IMR-90 (cell line): ENCODE measurements around the gene NRL. TPM values are rescaled to one million over a fixed set of nuclear protein-coding genes. Genes with fewer than 3 reads are reported as not detected.

Experiments used
- ATAC-seq: fragments of 200-7000 bp; cut with Tn5 transposase; 2 replicates; pipeline ENCODE4 v1.9.1; 2020; ENCODE audit warnings: low read depth, mild to moderate bottlenecking, moderate library complexity
- BruUV-seq: library from RNA; stranded (reverse); fragments of 400-500 nt; replicated peaks from 2 replicates; lab custom pipeline; 2021; lab: Mats Ljungman, UMichigan
- CTCF ChIA-PET: fragments of 300-600 bp; formaldehyde crosslinking; extraction: SDS; loops from one replicate; lab custom pipeline; 2021; ENCODE audit warnings: antibody characterized with exemption; lab: Yijun Ruan, JAX
- POLR2A ChIA-PET: fragments of 300-600 bp; sonication (Branson Sonifier 250); formaldehyde crosslinking; loops from one replicate; lab custom pipeline; 2022; ENCODE audit warnings: antibody characterized with exemption; ENCODE audit not compliant: unreplicated experiment; lab: Charles Lee
- DNase-seq: peaks from one replicate; pipeline ENCODE4 v3.0.0; 2013
- H2AFZ ChIP-seq: replicated peaks from 2 replicates; pipeline ENCODE3; 2013; ENCODE audit warnings: low read length, mild to moderate bottlenecking; ENCODE audit not compliant: poor library complexity
- H2AK5ac ChIP-seq: 2 replicates; pipeline ENCODE4 v1.6.1; 2013; ENCODE audit warnings: low read depth, low read length, inconsistent platforms
- H2AK9ac ChIP-seq: replicated peaks from 2 replicates; pipeline ENCODE3; 2013; ENCODE audit warnings: mild to moderate bottlenecking, low read depth, low read length, moderate library complexity; ENCODE audit not compliant: poor library complexity
- H2BK120ac ChIP-seq: 2 replicates; pipeline ENCODE4 v1.6.1; 2013; ENCODE audit warnings: low read depth, low read length, inconsistent platforms
- H2BK15ac ChIP-seq: 3 replicates; pipeline ENCODE4 v1.6.1; 2013; ENCODE audit warnings: low read depth, low read length, inconsistent platforms
- H2BK20ac ChIP-seq: 2 replicates; pipeline ENCODE4 v1.6.1; 2013; ENCODE audit warnings: low read depth, mild to moderate bottlenecking, inconsistent platforms, low read length, moderate library complexity
- H2BK5ac ChIP-seq: 2 replicates; pipeline ENCODE4 v1.6.1; 2013; ENCODE audit warnings: mild to moderate bottlenecking, low read depth, low read length, inconsistent platforms; ENCODE audit not compliant: poor library complexity, severe bottlenecking
- H3K14ac ChIP-seq: replicated peaks from 2 replicates; pipeline ENCODE4 v1.6.1; 2013; ENCODE audit warnings: low read depth, low read length, inconsistent platforms
- H3K18ac ChIP-seq: 2 replicates; pipeline ENCODE4 v1.6.1; 2013; ENCODE audit warnings: low read depth, low read length, control low read depth
- H3K23ac ChIP-seq: 2 replicates; pipeline ENCODE4 v1.6.1; 2013; ENCODE audit warnings: low read depth, low read length, inconsistent platforms
- H3K27ac ChIP-seq: 2 replicates; pipeline ENCODE4 v1.5.1; 2013; ENCODE audit warnings: mild to moderate bottlenecking, control low read depth, low read length; ENCODE audit not compliant: insufficient read depth
- H3K27me3 ChIP-seq: 2 replicates; pipeline ENCODE4 v1.6.1; 2013; ENCODE audit warnings: low read length; ENCODE audit not compliant: control insufficient read depth, insufficient read depth
- H3K36me3 ChIP-seq: 2 replicates; pipeline ENCODE4 v1.6.1; 2013; ENCODE audit warnings: low read length, mixed read lengths; ENCODE audit not compliant: control insufficient read depth, insufficient read depth
- H3K4ac ChIP-seq: 2 replicates; pipeline ENCODE4 v1.6.1; 2013; ENCODE audit warnings: low read depth, low read length, inconsistent platforms
- H3K4me1 ChIP-seq: 2 replicates; pipeline ENCODE4 v1.6.1; 2013; ENCODE audit warnings: low read length, mixed read lengths; ENCODE audit not compliant: control insufficient read depth, insufficient read depth
- H3K4me2 ChIP-seq: 2 replicates; pipeline ENCODE4 v1.6.1; 2013; ENCODE audit warnings: low read depth, mild to moderate bottlenecking, control low read depth, low read length, moderate library complexity
- H3K4me3 ChIP-seq: 2 replicates; pipeline ENCODE4 v1.5.1; 2013; ENCODE audit warnings: low read depth, mild to moderate bottlenecking, control low read depth, low read length, moderate library complexity; ENCODE audit not compliant: insufficient read depth
- H3K56ac ChIP-seq: 2 replicates; pipeline ENCODE4 v1.6.1; 2013; ENCODE audit warnings: low read length, inconsistent platforms; ENCODE audit not compliant: insufficient read depth; ENCODE audit errors: extremely low read depth
- H3K79me1 ChIP-seq, 2 experiments: 2 replicates each; pipeline ENCODE4 v1.6.1; 2013; ENCODE audit warnings: low read length in 2 of 2, inconsistent platforms in 1 of 2, low read depth in 1 of 2
- H3K9ac ChIP-seq: 2 replicates; pipeline ENCODE4 v1.6.1; 2013; ENCODE audit warnings: low read depth, low read length, control low read depth
- H3K9me1 ChIP-seq: 2 replicates; pipeline ENCODE4 v1.6.1; 2013; ENCODE audit warnings: low read length, inconsistent platforms; ENCODE audit not compliant: insufficient read depth
- H3K9me3 ChIP-seq: 2 replicates; pipeline ENCODE4 v1.6.1; 2013; ENCODE audit warnings: low read length; ENCODE audit not compliant: control insufficient read depth, insufficient read depth
- H4K20me1 ChIP-seq: 2 replicates; pipeline ENCODE4 v1.6.1; 2013; ENCODE audit warnings: low read length, inconsistent platforms; ENCODE audit not compliant: insufficient read depth
- H4K5ac ChIP-seq: 2 replicates; pipeline ENCODE4 v1.6.1; 2013; ENCODE audit warnings: mild to moderate bottlenecking, low read depth, low read length, control low read depth
- H4K8ac ChIP-seq, 2 experiments: 2 replicates each; pipeline ENCODE4 v1.6.1; 2013; ENCODE audit warnings: low read depth in 2 of 2, low read length in 2 of 2, control low read depth in 1 of 2, inconsistent platforms in 1 of 2
- H4K91ac ChIP-seq: 2 replicates; pipeline ENCODE4 v1.6.1; 2013; ENCODE audit warnings: low read depth, low read length, inconsistent platforms; ENCODE audit not compliant: insufficient read depth
- BHLHE40 ChIP-seq: fragments of 150-350 bp; IDR thresholded peaks from 2 replicates; pipeline ENCODE4 v1.6.1; 2016; ENCODE audit warnings: mild to moderate bottlenecking, low read depth, low read length
- CEBPB ChIP-seq: IDR thresholded peaks from 2 replicates; pipeline ENCODE4 v1.6.1; 2012; ENCODE audit warnings: low read depth, low read length, improper control_type of control experiment
- CHD1 ChIP-seq: IDR thresholded peaks from 2 replicates; pipeline ENCODE4 v1.6.1; 2012; ENCODE audit warnings: low read depth, low read length, improper control_type of control experiment
- CTCF ChIP-seq: conservative IDR thresholded peaks from 2 replicates; pipeline ENCODE4 v1.5.1; 2012; ENCODE audit warnings: mild to moderate bottlenecking, low read depth, low read length, improper control_type of control experiment
- ELK1 ChIP-seq: fragments of 150-350 bp; IDR thresholded peaks from 2 replicates; pipeline ENCODE4 v1.6.1; 2016; ENCODE audit warnings: low read depth, mild to moderate bottlenecking, low read length, moderate library complexity, borderline replicate concordance
- FOS ChIP-seq: fragments of 150-350 bp; IDR thresholded peaks from 2 replicates; pipeline ENCODE4 v1.6.1; 2016; ENCODE audit warnings: low read depth, low read length
- MAFK ChIP-seq: IDR thresholded peaks from 2 replicates; pipeline ENCODE4 v1.6.1; 2012; ENCODE audit warnings: low read depth, low read length, improper control_type of control experiment
- MAZ ChIP-seq: IDR thresholded peaks from 2 replicates; pipeline ENCODE4 v1.6.1; 2012; ENCODE audit warnings: low read depth, mild to moderate bottlenecking, low read length, improper control_type of control experiment, moderate library complexity, borderline replicate concordance
- MXI1 ChIP-seq: IDR thresholded peaks from 2 replicates; pipeline ENCODE4 v1.6.1; 2012; ENCODE audit warnings: low read depth, mild to moderate bottlenecking, low read length, moderate library complexity, borderline replicate concordance
- NFE2L2 ChIP-seq: fragments of 150-350 bp; IDR thresholded peaks from 2 replicates; pipeline ENCODE4 v1.6.1; 2016; ENCODE audit warnings: low read depth, mild to moderate bottlenecking, low read length
- POLR2A ChIP-seq: IDR thresholded peaks from 2 replicates; pipeline ENCODE4 v1.6.1; 2012; ENCODE audit warnings: mild to moderate bottlenecking, low read depth, low read length
- RAD21 ChIP-seq: IDR thresholded peaks from 2 replicates; pipeline ENCODE4 v1.6.1; 2012; ENCODE audit warnings: low read length, improper control_type of control experiment
- RCOR1 ChIP-seq: IDR thresholded peaks from 2 replicates; pipeline ENCODE4 v1.6.1; 2012; ENCODE audit warnings: mild to moderate bottlenecking, low read length, improper control_type of control experiment; ENCODE audit not compliant: insufficient replicate concordance
- RFX5 ChIP-seq: IDR thresholded peaks from 2 replicates; pipeline ENCODE4 v1.8.0; 2012; ENCODE audit warnings: low read depth, mild to moderate bottlenecking, low read length, moderate library complexity
- WGBS, 2 experiments: methylation state at CpG; one replicate each; pipeline versions ENCODE4 v1.1.5 to v1.1.7; 2013; ENCODE audit warnings: missing lambda C conversion rate in 2 of 2; ENCODE audit not compliant: insufficient read length in 1 of 2; ENCODE audit errors: extremely low coverage in 2 of 2; 5-methylcytosine and 5-hydroxymethylcytosine counted together
- dilution Hi-C: fragments of 300-500 bp; cut with HindIII; formaldehyde crosslinking; loops from one replicate; pipeline ENCODE4 v1.14.3; 2018; ENCODE audit warnings: low sequenced_read_pairs; ENCODE audit not compliant: unreplicated experiment
- in situ Hi-C: fragments of 300-500 bp; cut with MboI; formaldehyde crosslinking; loops from 3 replicates; pipeline ENCODE4 v1.14.3; 2019; ENCODE audit warnings: low sequenced_read_pairs, inconsistent platforms, mixed read lengths
- intact Hi-C: fragments of 100-400 bp; cut with micrococcal nuclease; formaldehyde crosslinking; loops from 2 replicates; pipeline ENCODE4 v1.10.0; 2022
- polyA plus RNA-seq, 3 experiments: library from polyadenylated mRNA; depleted of rRNA; stranded (reverse); fragments of >200 nt; gene quantifications; 2 replicates each; pipeline ENCODE4 v1.2.3, GENCODE V29; 2012; ENCODE audit warnings: low replicate concordance in 1 of 3
- total RNA-seq: library from RNA; depleted of rRNA; stranded (reverse); fragments of >200 nt; gene quantifications from 2 replicates; pipeline ENCODE4 v1.2.3, GENCODE V29; 2012
- TF ChIP-seq, protein P1 (sequence below): fragments of 150-350 bp; IDR thresholded peaks from 2 replicates; pipeline ENCODE4 v1.6.1; 2017; ENCODE audit warnings: mild to moderate bottlenecking, antibody characterized with exemption, low read length, low read depth

The NRL gene
- total and polyA plus RNA-seq, 2 of the 4 experiments (the other 2 are of a cell fraction) = 0.18 to 0.70 TPM

GRCh38 chr14:24151404-24152080 lies 36.8 kb upstream of the NRL start:
- Histone ChIP-seq H3K4ac (no peak overlapping the region), H3K79me1 (peaks cover 19 to 41% of the 10 kb centered on the region in 2 experiments), H4K8ac (no peak overlapping the region), H2AK5ac (no peak overlapping the region), H3K9me3 (no peaks in the 10 kb centered on the region), H3K23ac (no peak overlapping the region), H2BK15ac (no peak overlapping the region), H3K56ac (no peak overlapping the region), H4K91ac (no peak overlapping the region), H2AFZ (no peak overlapping the region), H3K9ac (no peak overlapping the region), H2BK120ac (no peak overlapping the region), H3K27ac (no peak overlapping the region), H2BK20ac (no peak overlapping the region), H2AK9ac (no peak overlapping the region), H4K20me1 (peaks cover 10% of the 10 kb centered on the region), H3K4me3 (no peak overlapping the region), H3K27me3 (no peaks in the 10 kb centered on the region), H3K36me3 (peaks cover 55% of the 10 kb centered on the region), H2BK5ac (no peak overlapping the region), H3K9me1 (no peaks in the 10 kb centered on the region), H3K14ac (no peak overlapping the region), H4K5ac (no peak overlapping the region), H3K4me2 (no peak overlapping the region), H3K4me1 (peaks cover 3% of the 10 kb centered on the region), H3K18ac (no peak overlapping the region)
- TF ChIP-seq CEBPB (no peak), NFE2L2 (no peak), MAFK (no peak), CHD1 (no peak), MAZ (no peak), MXI1 (no peak), RAD21 (no peak), ELK1 (no peak), FOS (no peak), RCOR1 (no peak), BHLHE40 (no peak), CTCF (no peak), POLR2A (no peak), RFX5 (no peak)
- TF ChIP-seq, protein P1, sequence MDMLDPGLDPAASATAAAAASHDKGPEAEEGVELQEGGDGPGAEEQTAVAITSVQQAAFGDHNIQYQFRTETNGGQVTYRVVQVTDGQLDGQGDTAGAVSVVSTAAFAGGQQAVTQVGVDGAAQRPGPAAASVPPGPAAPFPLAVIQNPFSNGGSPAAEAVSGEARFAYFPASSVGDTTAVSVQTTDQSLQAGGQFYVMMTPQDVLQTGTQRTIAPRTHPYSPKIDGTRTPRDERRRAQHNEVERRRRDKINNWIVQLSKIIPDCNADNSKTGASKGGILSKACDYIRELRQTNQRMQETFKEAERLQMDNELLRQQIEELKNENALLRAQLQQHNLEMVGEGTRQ = no peak
- in situ Hi-C loops = no loop called here
- WGBS, 2 experiments = no CpG with 5 or more reads among the region's 16 CpGs
- dilution Hi-C loops = no loop called here
- DNase-seq (no peak), ATAC-seq (no peak)
- CTCF ChIA-PET = interaction anchor here (4.3 kb wide), 1 partner anchor 9 kb away, joined by 14 read pairs; the partner anchor contains the start of gene IRF9
- POLR2A ChIA-PET = no interaction called here
- no TSS peak for BruUV-seq
- intact Hi-C loops = no loop called here
